H9 (cell line): ENCODE results near the gene WDR70. TPM values are rescaled to one million over a fixed set of nuclear protein-coding genes. Genes with fewer than 3 reads are reported as not detected.

ENCODE experiments used
- DNase-seq: peaks from one replicate; pipeline ENCODE4 v3.0.0-alpha.2; 2017
- H2AFZ ChIP-seq: one replicate; pipeline ENCODE4 v1.6.1; 2013; ENCODE audit warnings: mild to moderate bottlenecking, low read length, control low read depth, moderate library complexity
- H2AK5ac ChIP-seq: 2 replicates; pipeline ENCODE4 v1.6.1; 2013; ENCODE audit warnings: low read length, control low read depth, mixed read lengths; ENCODE audit not compliant: insufficient read length
- H2BK120ac ChIP-seq: one replicate; pipeline ENCODE4 v1.6.1; 2013; ENCODE audit warnings: low read depth, mild to moderate bottlenecking, low read length, control low read depth, inconsistent platforms; ENCODE audit not compliant: poor library complexity, severe bottlenecking
- H2BK12ac ChIP-seq: 2 replicates; pipeline ENCODE4 v1.6.1; 2013; ENCODE audit warnings: low read length, control low read depth, mixed read lengths, low read depth; ENCODE audit not compliant: insufficient read length
- H2BK15ac ChIP-seq: 2 replicates; pipeline ENCODE4 v1.6.1; 2013; ENCODE audit warnings: low read depth, low read length, control low read depth
- H2BK20ac ChIP-seq: one replicate; pipeline ENCODE4 v1.6.1; 2013; ENCODE audit warnings: low read depth, mild to moderate bottlenecking, low read length, control low read depth, inconsistent platforms; ENCODE audit not compliant: poor library complexity, severe bottlenecking
- H2BK5ac ChIP-seq: 2 replicates; pipeline ENCODE4 v1.6.1; 2013; ENCODE audit warnings: low read length, control low read depth, mixed read lengths; ENCODE audit not compliant: insufficient read length
- H3K14ac ChIP-seq: 2 replicates; pipeline ENCODE4 v1.6.1; 2013; ENCODE audit warnings: low read length, control low read depth; ENCODE audit not compliant: insufficient read depth
- H3K18ac ChIP-seq: 2 replicates; pipeline ENCODE4 v1.6.1; 2013; ENCODE audit warnings: low read depth, mild to moderate bottlenecking, mixed read lengths, low read length, control low read depth; ENCODE audit not compliant: insufficient read length
- H3K23ac ChIP-seq: 2 replicates; pipeline ENCODE4 v1.6.1; 2013; ENCODE audit warnings: low read length, control low read depth, mixed read lengths, low read depth; ENCODE audit not compliant: insufficient read length
- H3K23me2 ChIP-seq: 2 replicates; pipeline ENCODE4 v1.6.1; 2013; ENCODE audit warnings: low read depth, mild to moderate bottlenecking, mixed read lengths, low read length, control low read depth; ENCODE audit not compliant: insufficient read length, poor library complexity, severe bottlenecking
- H3K27ac ChIP-seq: 2 replicates; pipeline ENCODE4 v1.5.1; 2013; ENCODE audit warnings: low read length, control low read depth, mixed read lengths, low read depth; ENCODE audit not compliant: insufficient read length
- H3K27me3 ChIP-seq: 2 replicates; pipeline ENCODE4 v1.6.1; 2013; ENCODE audit warnings: low read length, control low read depth, inconsistent platforms; ENCODE audit not compliant: insufficient read depth
- H3K4ac ChIP-seq: 2 replicates; pipeline ENCODE4 v1.6.1; 2013; ENCODE audit warnings: low read depth, mild to moderate bottlenecking, control low read depth, inconsistent platforms, low read length, moderate library complexity
- H3K4me1 ChIP-seq: 2 replicates; pipeline ENCODE4 v1.6.1; 2013; ENCODE audit warnings: low read length, control low read depth, inconsistent platforms; ENCODE audit not compliant: insufficient read depth
- H3K4me2 ChIP-seq: 2 replicates; pipeline ENCODE4 v1.6.1; 2013; ENCODE audit warnings: low read length, control low read depth, mixed read lengths; ENCODE audit not compliant: insufficient read length, insufficient read depth
- H3K56ac ChIP-seq: 2 replicates; pipeline ENCODE4 v1.6.1; 2013; ENCODE audit warnings: low read depth, mild to moderate bottlenecking, mixed read lengths, low read length, control low read depth; ENCODE audit not compliant: insufficient read length
- H3K79me1 ChIP-seq: 2 replicates; pipeline ENCODE4 v1.6.1; 2013; ENCODE audit warnings: low read depth, mild to moderate bottlenecking, moderate library complexity, low read length, control low read depth, inconsistent platforms; ENCODE audit not compliant: insufficient read depth, poor library complexity, severe bottlenecking
- H3K79me2 ChIP-seq: 2 replicates; pipeline ENCODE4 v1.6.1; 2013; ENCODE audit warnings: low read length, control low read depth, inconsistent platforms; ENCODE audit not compliant: insufficient read depth
- H3K9ac ChIP-seq: 2 replicates; pipeline ENCODE4 v1.6.1; 2013; ENCODE audit warnings: low read length, control low read depth, mixed read lengths; ENCODE audit not compliant: insufficient read length; ENCODE audit errors: extremely low read depth
- H3K9me3 ChIP-seq: one replicate; pipeline ENCODE4 v1.6.1; 2013; ENCODE audit warnings: low read depth, low read length, inconsistent platforms; ENCODE audit not compliant: control insufficient read depth
- H3T11ph ChIP-seq: one replicate; pipeline ENCODE4 v1.6.1; 2013; ENCODE audit warnings: mild to moderate bottlenecking, low read length, control low read depth, inconsistent platforms
- H4K20me1 ChIP-seq: one replicate; pipeline ENCODE4 v1.6.1; 2013; ENCODE audit not compliant: control insufficient read depth, insufficient read length, insufficient read depth
- H4K5ac ChIP-seq: 2 replicates; pipeline ENCODE4 v1.6.1; 2013; ENCODE audit warnings: low read depth, mild to moderate bottlenecking, mixed read lengths, low read length, control low read depth; ENCODE audit not compliant: insufficient read length
- H4K8ac ChIP-seq: replicated peaks from 2 replicates; pipeline ENCODE4 v1.6.1; 2013; ENCODE audit warnings: low read length, control low read depth, mixed read lengths, low read depth; ENCODE audit not compliant: insufficient read length
- H4K91ac ChIP-seq: 2 replicates; pipeline ENCODE4 v1.6.1; 2013; ENCODE audit warnings: low read depth, mild to moderate bottlenecking, moderate library complexity, mixed read lengths, low read length, control low read depth; ENCODE audit not compliant: insufficient read length
- H3K27ac Mint-ChIP-seq, 3 experiments: 2 replicates in 2 of 3; 3 replicates in 1 of 3; pipeline ENCODE4 v1.8.0; 2020 to 2021; ENCODE audit warnings: mixed read lengths in 3 of 3, mild to moderate bottlenecking in 1 of 3, moderate library complexity in 1 of 3
- H3K27me3 Mint-ChIP-seq: 2 replicates; pipeline ENCODE4 v1.8.0; 2021; ENCODE audit warnings: low read depth, mild to moderate bottlenecking, moderate library complexity, mixed read lengths
- H3K36me3 Mint-ChIP-seq, 3 experiments: 2 replicates in 2 of 3; 3 replicates in 1 of 3; pipeline ENCODE4 v1.8.0; 2020 to 2021; ENCODE audit warnings: low read depth in 3 of 3, mixed read lengths in 3 of 3; ENCODE audit not compliant: insufficient read depth in 1 of 3
- H3K4me1 Mint-ChIP-seq, 2 experiments: 2 replicates each; pipeline ENCODE4 v1.8.0; 2020; ENCODE audit warnings: mixed read lengths in 2 of 2
- H3K4me3 Mint-ChIP-seq, 2 experiments: 2 replicates in 1 of 2; 3 replicates in 1 of 2; pipeline ENCODE4 v1.8.0; 2020 to 2021; ENCODE audit warnings: mild to moderate bottlenecking in 2 of 2, mixed read lengths in 2 of 2, moderate library complexity in 1 of 2
- H3K9me3 Mint-ChIP-seq, 2 experiments: 2 replicates in 1 of 2; 3 replicates in 1 of 2; pipeline ENCODE4 v1.8.0; 2020; ENCODE audit warnings: mild to moderate bottlenecking in 2 of 2, mixed read lengths in 2 of 2, moderate library complexity in 1 of 2
- CTCF ChIP-seq: fragments of 200-600 bp; sonication (generic); conservative IDR thresholded peaks from 3 replicates; pipeline ENCODE4 v1.8.0; 2021; ENCODE audit warnings: antibody characterized with exemption, mild to moderate bottlenecking
- WGBS: extraction: QIAGEN DNeasy Blood & Tissue Kit; methylation state at CpG from one replicate; pipeline ENCODE4 v1.1.7; 2013; ENCODE audit warnings: missing lambda C conversion rate, low lambda C conversion rate, mixed read lengths; ENCODE audit not compliant: insufficient read length; ENCODE audit errors: extremely low coverage; 5-methylcytosine and 5-hydroxymethylcytosine counted together
- total RNA-seq: library from RNA; stranded (reverse); gene quantifications from 2 replicates; pipeline ENCODE4 v1.2.1, GENCODE V29; 2021

Gene WDR70
- total RNA-seq, 1 experiment from 2014 or later = 38.1 TPM

DNA sequence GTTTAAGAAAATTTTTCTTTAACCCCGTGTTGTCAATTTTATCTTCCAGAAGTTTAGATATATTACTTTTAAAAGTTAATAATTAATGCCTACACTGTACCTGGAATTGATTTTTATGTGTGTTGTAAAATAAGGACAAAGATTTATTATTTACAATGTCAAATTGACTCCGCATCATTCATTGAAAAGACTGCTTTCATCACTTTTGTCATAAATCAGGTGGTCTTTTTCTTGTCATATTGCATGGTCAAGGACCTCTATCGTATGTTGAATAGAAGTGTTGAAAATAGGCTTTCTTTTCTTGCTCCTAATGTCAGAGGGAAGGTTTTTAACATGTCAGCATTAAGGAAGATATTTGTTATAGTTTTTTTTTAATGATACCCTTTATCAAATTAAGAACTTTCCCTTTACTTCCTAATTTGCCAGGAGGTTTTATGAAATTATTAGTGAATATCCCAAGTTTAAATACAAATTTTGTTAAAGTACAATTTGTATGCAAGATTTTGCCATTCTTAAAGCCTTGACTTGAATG, 92.6 kb downstream of the WDR70 start:
- no peak overlapping the region for H3K18ac ChIP-seq
- H3K14ac ChIP-seq = no peak overlapping the region
- no peak overlapping the region for H3T11ph ChIP-seq
- H2BK120ac ChIP-seq = no peak overlapping the region
- H4K8ac ChIP-seq = no peak overlapping the region
- H3K9ac ChIP-seq = no peak overlapping the region
- H4K91ac ChIP-seq = no peak overlapping the region
- no peak overlapping the region for H2BK5ac ChIP-seq
- H2AFZ ChIP-seq = no peak overlapping the region
- WGBS = no CpG with 5 or more reads among the region's 3 CpGs
- no peak overlapping the region for H2BK12ac ChIP-seq
- H3K23ac ChIP-seq = no peak overlapping the region
- H2BK20ac ChIP-seq = no peak overlapping the region
- no peaks in the 10 kb centered on the region for H4K20me1 ChIP-seq
- H3K79me2 ChIP-seq = no peaks in the 10 kb centered on the region
- H3K4me2 ChIP-seq = no peak overlapping the region
- H2BK15ac ChIP-seq = no peak overlapping the region
- H2AK5ac ChIP-seq = no peak overlapping the region
- peaks cover under 1 to 1% of the 10 kb centered on the region in 2 experiments; a peak in 2 of 4 replicates for H3K4me1 Mint-ChIP-seq
- TF ChIP-seq CTCF = no peak
- H3K9me3 Mint-ChIP-seq = peaks cover 19 to 20% of the 10 kb centered on the region in 2 experiments
- H3K4me1 ChIP-seq = no peaks in the 10 kb centered on the region; the same call in 1 of the 2 replicates
- H3K27me3 ChIP-seq = no peaks in the 10 kb centered on the region
- no peak overlapping the region for H3K4me3 Mint-ChIP-seq
- H3K4ac ChIP-seq = no peak overlapping the region
- H3K56ac ChIP-seq = no peak overlapping the region
- no peak overlapping the region for H3K27ac Mint-ChIP-seq
- H3K9me3 ChIP-seq = no peaks in the 10 kb centered on the region
- H3K79me1 ChIP-seq = no peaks in the 10 kb centered on the region
- peaks cover 17 to 26% (median 19%) of the 10 kb centered on the region in 3 experiments; a peak in 6 of 7 replicates for H3K36me3 Mint-ChIP-seq
- H3K27ac ChIP-seq = no peak overlapping the region
- H4K5ac ChIP-seq = no peak overlapping the region
- no peaks in the 10 kb centered on the region for H3K27me3 Mint-ChIP-seq
- no peak for DNase-seq
- no peaks in the 10 kb centered on the region for H3K23me2 ChIP-seq
